ENCODE measurements around the gene EDN2.

EDN2 gene

GRCh38 chr1:41490911-41491310, 6.4 kb upstream of the EDN2 start:
- no peaks in the 10 kb centered on the region for H3K36me3 ChIP-seq (ENCODE audit: insufficient read depth, low read length)
- H3K4me3 ChIP-seq (ENCODE audit: low read length, poor library complexity, severe bottlenecking), result no peak overlapping the region
- H3F3A ChIP-seq (ENCODE audit: low read depth), result no peaks in the 10 kb centered on the region
- no peaks in the 10 kb centered on the region for H3K9me3 ChIP-seq (ENCODE audit: insufficient read depth, low read depth, low read length)
- no peak overlapping the region for H3K9ac ChIP-seq (ENCODE audit: low read depth, low read length, poor library complexity, severe bottlenecking)
- no peak for TF ChIP-seq CTCF (conservative IDR thresholded peaks at IDR 0.05; ENCODE audit: low read length)
- TF ChIP-seq EZH2phosphoT487 (IDR thresholded peaks at IDR 0.05; ENCODE audit: borderline replicate concordance), result no peak
- no peaks in the 10 kb centered on the region for H4K20me1 ChIP-seq (ENCODE audit: insufficient read depth, low read length, poor library complexity, severe bottlenecking)
- H3K27me3 ChIP-seq (ENCODE audit: insufficient read depth, low read length, poor library complexity, severe bottlenecking), result no peaks in the 10 kb centered on the region
- H3K79me2 ChIP-seq (ENCODE audit: insufficient read depth, low read length), result no peaks in the 10 kb centered on the region
- H3K4me1 ChIP-seq (ENCODE audit: insufficient read depth, low read length, poor library complexity, severe bottlenecking), result no peaks in the 10 kb centered on the region
- no peaks in the 10 kb centered on the region for H3K9me2 ChIP-seq (replicated peaks; ENCODE audit: low read depth, low read length)
- H2AFZ ChIP-seq (ENCODE audit: low read length), result no peak overlapping the region
- no peak overlapping the region for H3K4me2 ChIP-seq (ENCODE audit: low read depth, low read length, poor library complexity, severe bottlenecking)

DNA sequence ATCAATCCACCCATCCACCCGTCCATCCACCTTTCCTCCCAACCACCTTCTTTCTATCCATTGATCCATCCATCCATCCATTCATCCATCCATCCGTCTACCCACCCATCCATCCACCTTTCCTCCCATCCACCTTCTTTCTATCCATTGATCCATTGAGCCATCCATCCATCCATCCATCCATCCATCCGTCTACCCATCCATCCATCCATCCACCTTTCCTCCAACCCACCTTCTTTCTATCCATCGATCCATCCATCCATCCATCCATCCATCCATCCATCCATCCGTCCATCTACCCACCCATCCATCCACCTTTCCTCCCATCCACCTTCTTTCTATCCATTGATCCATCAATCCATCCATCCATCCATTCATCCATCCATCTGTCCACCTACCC, 5.1 kb upstream of the EDN2 start:
- H3K36me3 ChIP-seq (ENCODE audit: insufficient read depth, low read length), result no peaks in the 10 kb centered on the region
- TF ChIP-seq EZH2phosphoT487 (IDR thresholded peaks at IDR 0.05; ENCODE audit: borderline replicate concordance), result no peak
- no peak for TF ChIP-seq CTCF (conservative IDR thresholded peaks at IDR 0.05; ENCODE audit: low read length)
- H3K79me2 ChIP-seq (ENCODE audit: insufficient read depth, low read length), result no peaks in the 10 kb centered on the region
- H3F3A ChIP-seq (ENCODE audit: low read depth), result no peaks in the 10 kb centered on the region
- no peak overlapping the region for H2AFZ ChIP-seq (ENCODE audit: low read length)
- H3K9me3 ChIP-seq (ENCODE audit: insufficient read depth, low read depth, low read length), result no peaks in the 10 kb centered on the region
- no peak overlapping the region for H3K4me2 ChIP-seq (ENCODE audit: low read depth, low read length, poor library complexity, severe bottlenecking)
- H3K27me3 ChIP-seq (ENCODE audit: insufficient read depth, low read length, poor library complexity, severe bottlenecking), result no peaks in the 10 kb centered on the region
- no peaks in the 10 kb centered on the region for H3K4me1 ChIP-seq (ENCODE audit: insufficient read depth, low read length, poor library complexity, severe bottlenecking)
- H3K9ac ChIP-seq (ENCODE audit: low read depth, low read length, poor library complexity, severe bottlenecking), result no peak overlapping the region
- H3K4me3 ChIP-seq (ENCODE audit: low read length, poor library complexity, severe bottlenecking), result no peak overlapping the region
- no peaks in the 10 kb centered on the region for H3K9me2 ChIP-seq (replicated peaks; ENCODE audit: low read depth, low read length)
- no peaks in the 10 kb centered on the region for H4K20me1 ChIP-seq (ENCODE audit: insufficient read depth, low read length, poor library complexity, severe bottlenecking)

GRCh38 chr1:41488040-41488951, 3.8 kb upstream of the EDN2 start:
- TF ChIP-seq EZH2phosphoT487 (IDR thresholded peaks at IDR 0.05; ENCODE audit: borderline replicate concordance), result no peak
- no peaks in the 10 kb centered on the region for H3K4me1 ChIP-seq (ENCODE audit: insufficient read depth, low read length, poor library complexity, severe bottlenecking)

More at GRCh38 chr1:41488040-41488951, 3.8 kb upstream of the EDN2 start:
- Histone ChIP-seq H3K9me3 (ENCODE audit: insufficient read depth, low read depth, low read length) (no peaks in the 10 kb centered on the region), H3K4me2 (ENCODE audit: low read depth, low read length, poor library complexity, severe bottlenecking) (no peak overlapping the region), H3K9ac (ENCODE audit: low read depth, low read length, poor library complexity, severe bottlenecking) (no peak overlapping the region), H3K4me3 (ENCODE audit: low read length, poor library complexity, severe bottlenecking) (no peak overlapping the region), H3K79me2 (ENCODE audit: insufficient read depth, low read length) (no peaks in the 10 kb centered on the region), H3F3A (ENCODE audit: low read depth) (no peaks in the 10 kb centered on the region), H3K9me2 (replicated peaks; ENCODE audit: low read depth, low read length) (no peaks in the 10 kb centered on the region), H3K36me3 (ENCODE audit: insufficient read depth, low read length) (no peaks in the 10 kb centered on the region), H2AFZ (ENCODE audit: low read length) (no peak overlapping the region), H4K20me1 (ENCODE audit: insufficient read depth, low read length, poor library complexity, severe bottlenecking) (no peaks in the 10 kb centered on the region), H3K27me3 (ENCODE audit: insufficient read depth, low read length, poor library complexity, severe bottlenecking) (no peaks in the 10 kb centered on the region)
